Stimulated activated memory B cell treated with anti-CD40 and anti-IgM and Interleukin-4, amounts not matched to agents 10 μg/mL and 1 μg/mL and 100 μg/mL, for 72 hours (primary cell): ENCODE data around the gene MYO7B.

Experiments used
- ATAC-seq: fragments of 150-1000 bp; cut with Tn5 transposase; 2 replicates; pipeline ENCODE4 v1.10.0; 2021
- H3K27ac Mint-ChIP-seq: one replicate; pipeline ENCODE4 v1.8.0; 2022; ENCODE audit warnings: mild to moderate bottlenecking, mixed read lengths
- H3K27me3 Mint-ChIP-seq: one replicate; pipeline ENCODE4 v1.8.0; 2022; ENCODE audit warnings: mixed read lengths
- H3K36me3 Mint-ChIP-seq: one replicate; pipeline ENCODE4 v1.8.0; 2022; ENCODE audit warnings: mixed read lengths
- H3K4me1 Mint-ChIP-seq: one replicate; pipeline ENCODE4 v1.8.0; 2022; ENCODE audit warnings: mixed read lengths
- H3K4me3 Mint-ChIP-seq: one replicate; pipeline ENCODE4 v1.8.0; 2022; ENCODE audit warnings: mild to moderate bottlenecking, moderate library complexity, mixed read lengths
- H3K9me3 Mint-ChIP-seq: one replicate; pipeline ENCODE4 v1.8.0; 2022; ENCODE audit warnings: mixed read lengths

The MYO7B gene

DNA sequence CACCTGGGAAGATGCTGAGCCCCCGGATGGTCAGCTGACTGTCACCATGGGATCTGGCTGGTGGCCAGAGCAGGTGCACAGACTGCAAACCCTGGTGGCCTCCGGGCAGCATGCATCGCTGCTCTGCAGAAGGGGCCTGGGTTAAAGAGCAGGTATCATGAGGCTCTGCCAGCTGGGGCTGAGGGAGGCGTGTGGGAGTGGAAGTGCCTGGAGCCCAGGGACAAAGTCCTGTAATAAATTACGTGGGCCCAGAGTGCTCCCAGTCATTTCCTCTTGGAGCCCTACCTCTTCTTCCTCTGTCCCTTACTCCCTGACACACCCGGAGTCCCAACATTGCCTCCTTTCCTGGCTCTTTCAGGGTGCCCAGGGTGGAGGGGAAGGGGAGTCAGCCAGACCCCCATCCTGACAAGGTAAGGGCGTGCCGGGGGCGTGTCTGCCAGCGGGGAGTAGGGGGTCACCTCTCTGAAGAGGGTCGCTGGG lies at the start of gene MYO7B:
Gene MYO7B (plus strand): TSS at position 262 of the 480 bp plus-strand sequence. CDS start 24,040 bp downstream, outside the sequence.
- Mint-ChIP-seq H3K27me3 (peaks cover 24% of the 10 kb centered on the region), H3K27ac (no peak within 1 kb of the TSS), H3K9me3 (no peaks in the 10 kb centered on the region), H3K36me3 (no peaks in the 10 kb centered on the region), H3K4me1 (no peaks in the 10 kb centered on the region), H3K4me3 (no peak within 1 kb of the TSS)
- peak; percentile 28 for ATAC-seq

GRCh38 chr2:127485694-127486071 lies 49.8 kb upstream of the MYO7B start:
- Mint-ChIP-seq H3K27me3 (no peaks in the 10 kb centered on the region), H3K27ac (peak overlapping the region; percentile 31), H3K4me1 (peaks cover 22% of the 10 kb centered on the region), H3K36me3 (peaks cover 53% of the 10 kb centered on the region), H3K9me3 (no peaks in the 10 kb centered on the region), H3K4me3 (no peak overlapping the region)
- ATAC-seq: no peak

- no peak for ATAC-seq
- H3K9me3 Mint-ChIP-seq: no peaks in the 10 kb centered on the region
- no peaks in the 10 kb centered on the region for H3K27me3 Mint-ChIP-seq
- peaks cover 22% of the 10 kb centered on the region for H3K4me1 Mint-ChIP-seq
- peak overlapping the region; percentile 72 for H3K27ac Mint-ChIP-seq
- H3K36me3 Mint-ChIP-seq: peaks cover 60% of the 10 kb centered on the region
- no peak overlapping the region for H3K4me3 Mint-ChIP-seq
Observed at GRCh38 chr2:127486247-127487058, 49.0 kb upstream of the MYO7B start.

DNA sequence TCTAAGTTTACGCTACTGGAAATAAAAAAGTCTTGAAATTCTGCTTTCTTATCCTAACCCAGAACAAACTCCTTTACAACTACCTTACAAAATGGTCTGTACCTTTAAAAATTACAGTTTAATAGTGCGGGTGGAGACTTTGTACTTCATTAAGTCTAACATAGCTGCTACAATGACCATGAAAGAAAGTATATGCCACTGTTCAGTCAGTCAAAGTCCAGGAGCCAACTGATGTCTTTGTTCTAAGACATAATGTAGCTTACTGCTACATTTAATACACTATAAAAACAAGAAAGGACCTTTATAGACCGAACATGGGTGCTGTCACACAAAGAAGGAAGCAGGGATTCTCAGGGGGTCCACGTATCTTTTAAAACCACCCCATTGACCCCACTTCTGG lies 45.2 kb upstream of the MYO7B start:
- H3K4me1 Mint-ChIP-seq: peaks cover 22% of the 10 kb centered on the region
- H3K4me3 Mint-ChIP-seq: no peak overlapping the region
- no peak overlapping the region for H3K27ac Mint-ChIP-seq
- ATAC-seq: no peak
- no peaks in the 10 kb centered on the region for H3K27me3 Mint-ChIP-seq
- H3K36me3 Mint-ChIP-seq: peaks cover 58% of the 10 kb centered on the region
- H3K9me3 Mint-ChIP-seq: no peaks in the 10 kb centered on the region

- Mint-ChIP-seq H3K4me3 (no peak overlapping the region), H3K27ac (peak overlapping the region; percentile 73), H3K4me1 (peaks cover 11% of the 10 kb centered on the region), H3K9me3 (no peaks in the 10 kb centered on the region), H3K36me3 (peaks cover 72% of the 10 kb centered on the region), H3K27me3 (no peaks in the 10 kb centered on the region)
- ATAC-seq: no peak
Observed at GRCh38 chr2:127498386-127498785, 37.1 kb upstream of the MYO7B start.

- no peak for ATAC-seq
- Mint-ChIP-seq H3K27ac (peak overlapping the region; percentile 73), H3K36me3 (peaks cover 65% of the 10 kb centered on the region), H3K4me3 (no peak overlapping the region), H3K9me3 (no peaks in the 10 kb centered on the region), H3K27me3 (no peaks in the 10 kb centered on the region), H3K4me1 (peaks cover 15% of the 10 kb centered on the region)
Observed at GRCh38 chr2:127503491-127503890, 32.0 kb upstream of the MYO7B start.

DNA sequence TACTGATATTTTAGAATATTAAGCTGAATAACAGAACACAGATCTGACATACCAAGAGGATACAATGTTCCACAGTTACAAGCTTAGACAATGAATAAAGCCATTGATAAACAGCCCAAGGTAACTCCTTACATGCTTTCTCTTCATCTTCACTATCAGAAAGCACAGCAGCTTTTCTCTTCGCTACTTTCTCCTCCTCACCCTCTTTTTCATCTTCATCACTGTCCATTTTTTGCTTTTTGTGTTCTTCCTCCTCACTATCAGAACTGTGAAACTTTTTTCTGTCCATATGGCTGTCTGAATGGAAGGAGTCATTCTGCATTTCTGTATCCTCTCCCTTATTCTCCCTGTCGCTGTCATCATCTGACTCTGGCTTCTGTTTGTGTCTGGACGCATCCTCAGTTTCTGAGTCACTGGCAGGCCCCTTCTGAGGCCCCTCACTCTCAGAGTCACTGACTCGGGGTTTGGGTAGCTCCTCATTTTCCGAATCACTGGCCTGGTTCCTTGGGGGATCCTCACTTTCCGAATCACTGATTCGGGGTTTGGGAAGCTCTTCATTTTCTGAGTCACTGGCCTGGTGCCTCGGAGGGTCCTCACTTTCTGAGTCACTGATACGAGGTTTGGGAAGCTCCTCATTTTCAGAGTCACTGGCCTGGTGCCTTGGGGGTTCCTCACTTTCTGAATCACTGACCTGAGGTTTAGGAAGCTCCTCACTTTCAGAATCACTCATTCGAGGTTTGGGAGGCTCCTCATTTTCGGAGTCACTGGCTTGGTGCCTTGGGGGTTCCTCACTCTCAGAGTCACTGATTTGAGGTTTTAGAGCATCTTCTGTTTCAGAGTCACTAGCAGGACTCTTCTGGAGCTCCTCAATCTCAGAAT lies 30.7 kb upstream of the MYO7B start:
- Mint-ChIP-seq H3K4me3 (no peak overlapping the region), H3K36me3 (peaks cover 64% of the 10 kb centered on the region), H3K9me3 (no peaks in the 10 kb centered on the region), H3K27ac (peak overlapping the region; percentile 25), H3K4me1 (peaks cover 24% of the 10 kb centered on the region), H3K27me3 (no peaks in the 10 kb centered on the region)
- no peak for ATAC-seq

DNA sequence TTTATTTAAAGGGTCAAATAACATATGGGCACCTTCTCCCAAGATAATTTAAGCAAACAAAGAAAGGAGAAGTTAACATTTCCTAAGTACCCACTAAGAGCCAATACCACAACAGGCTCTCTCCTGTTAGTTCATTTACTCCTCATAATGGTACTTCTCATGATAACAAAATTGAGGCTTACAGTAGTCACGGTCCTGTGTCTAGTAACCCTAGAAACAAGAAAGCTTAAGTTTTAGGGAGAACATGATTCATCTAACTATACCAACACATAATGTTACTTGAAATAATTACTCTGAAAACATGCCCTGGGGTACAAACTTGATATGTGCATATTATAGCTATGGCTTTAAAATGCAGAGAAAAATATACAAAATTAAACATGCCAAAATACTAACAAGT lies 29.0 kb upstream of the MYO7B start:
- no peak for ATAC-seq
- H3K9me3 Mint-ChIP-seq: no peaks in the 10 kb centered on the region
- H3K4me3 Mint-ChIP-seq: no peak overlapping the region
- peaks cover 55% of the 10 kb centered on the region for H3K36me3 Mint-ChIP-seq
- no peak overlapping the region for H3K27ac Mint-ChIP-seq
- no peaks in the 10 kb centered on the region for H3K27me3 Mint-ChIP-seq
- peaks cover 38% of the 10 kb centered on the region for H3K4me1 Mint-ChIP-seq

GRCh38 chr2:127508023-127508630 lies 27.4 kb upstream of the MYO7B start:
- Mint-ChIP-seq H3K9me3 (no peaks in the 10 kb centered on the region), H3K27ac (no peak overlapping the region), H3K4me1 (peaks cover 46% of the 10 kb centered on the region), H3K4me3 (no peak overlapping the region), H3K27me3 (no peaks in the 10 kb centered on the region), H3K36me3 (peaks cover 45% of the 10 kb centered on the region)
- ATAC-seq: no peak

- Mint-ChIP-seq H3K4me1 (peaks cover 42% of the 10 kb centered on the region), H3K27me3 (no peaks in the 10 kb centered on the region), H3K36me3 (peaks cover 40% of the 10 kb centered on the region), H3K9me3 (no peaks in the 10 kb centered on the region), H3K27ac (no peak overlapping the region), H3K4me3 (no peak overlapping the region)
- ATAC-seq: peak; percentile 56
Observed at GRCh38 chr2:127508631-127509034, 26.9 kb upstream of the MYO7B start.

DNA sequence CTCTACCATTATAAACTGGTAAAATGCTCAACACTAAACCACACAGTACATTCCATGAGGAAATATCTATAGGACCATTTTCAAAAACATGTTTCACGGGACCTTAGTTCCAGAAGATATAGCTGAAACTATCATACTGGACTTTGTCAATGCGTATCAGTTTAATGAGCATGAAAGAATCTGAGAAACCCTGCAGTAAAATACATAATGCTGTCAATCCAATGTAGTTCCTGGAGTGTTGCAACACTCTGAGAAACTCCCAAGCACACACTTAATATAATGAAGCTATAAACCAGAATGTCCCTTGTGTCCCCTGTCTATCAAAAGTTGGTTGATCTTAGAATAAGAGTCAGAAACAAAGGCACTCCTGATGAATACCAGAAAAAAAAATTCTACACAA lies 25.4 kb upstream of the MYO7B start:
- Mint-ChIP-seq H3K4me3 (no peak overlapping the region), H3K9me3 (no peaks in the 10 kb centered on the region), H3K27ac (no peak overlapping the region), H3K36me3 (peaks cover 38% of the 10 kb centered on the region), H3K27me3 (no peaks in the 10 kb centered on the region), H3K4me1 (peaks cover 56% of the 10 kb centered on the region)
- ATAC-seq: no peak

- Mint-ChIP-seq H3K27me3 (no peaks in the 10 kb centered on the region), H3K4me3 (no peak overlapping the region), H3K36me3 (peaks cover 45% of the 10 kb centered on the region), H3K9me3 (no peaks in the 10 kb centered on the region), H3K4me1 (peaks cover 67% of the 10 kb centered on the region), H3K27ac (no peak overlapping the region)
- no peak for ATAC-seq
Observed at GRCh38 chr2:127511090-127511695, 24.3 kb upstream of the MYO7B start.

DNA sequence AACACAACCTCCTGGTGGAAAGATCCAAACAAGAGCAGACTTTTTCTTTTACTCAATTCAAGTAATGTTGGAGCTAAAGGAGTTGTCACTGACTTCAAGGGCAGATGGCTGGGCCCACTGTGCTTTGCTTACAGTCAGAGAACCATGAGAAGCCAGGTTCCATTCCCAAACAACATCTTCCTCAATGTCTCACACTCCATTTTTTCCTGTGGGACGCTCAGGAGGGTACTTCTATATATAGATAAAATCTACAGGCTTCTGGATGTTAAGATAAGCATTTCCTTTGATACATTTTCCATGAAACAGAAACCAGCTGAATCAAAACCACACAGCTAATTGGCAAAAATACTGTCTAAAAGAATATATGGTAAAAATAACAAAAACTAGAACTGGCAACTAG lies 23.6 kb upstream of the MYO7B start:
- H3K27me3 Mint-ChIP-seq: no peaks in the 10 kb centered on the region
- H3K4me1 Mint-ChIP-seq: peaks cover 72% of the 10 kb centered on the region
- H3K4me3 Mint-ChIP-seq: no peak overlapping the region
- H3K9me3 Mint-ChIP-seq: no peaks in the 10 kb centered on the region
- H3K36me3 Mint-ChIP-seq: peaks cover 52% of the 10 kb centered on the region
- no peak for ATAC-seq
- no peak overlapping the region for H3K27ac Mint-ChIP-seq

- Mint-ChIP-seq H3K4me1 (peaks cover 76% of the 10 kb centered on the region), H3K9me3 (no peaks in the 10 kb centered on the region), H3K27me3 (no peaks in the 10 kb centered on the region), H3K27ac (no peak overlapping the region), H3K36me3 (peaks cover 56% of the 10 kb centered on the region), H3K4me3 (no peak overlapping the region)
- no peak for ATAC-seq
Observed at GRCh38 chr2:127512362-127512761, 23.1 kb upstream of the MYO7B start.

GRCh38 chr2:127514076-127514475 lies 21.4 kb upstream of the MYO7B start:
- no peaks in the 10 kb centered on the region for H3K27me3 Mint-ChIP-seq
- no peak overlapping the region for H3K27ac Mint-ChIP-seq
- H3K4me3 Mint-ChIP-seq: no peak overlapping the region
- peaks cover 71% of the 10 kb centered on the region for H3K4me1 Mint-ChIP-seq
- no peaks in the 10 kb centered on the region for H3K9me3 Mint-ChIP-seq
- ATAC-seq: no peak
- peaks cover 57% of the 10 kb centered on the region for H3K36me3 Mint-ChIP-seq
